GM19035 (cell line): ENCODE results near the gene STX8.

Source experiments
- ATAC-seq: cut with Tn5 transposase; IDR thresholded peaks from one replicate; pipeline ENCODE4 v1.9.1; 2021; ENCODE audit not compliant: unreplicated experiment

STX8 gene

DNA sequence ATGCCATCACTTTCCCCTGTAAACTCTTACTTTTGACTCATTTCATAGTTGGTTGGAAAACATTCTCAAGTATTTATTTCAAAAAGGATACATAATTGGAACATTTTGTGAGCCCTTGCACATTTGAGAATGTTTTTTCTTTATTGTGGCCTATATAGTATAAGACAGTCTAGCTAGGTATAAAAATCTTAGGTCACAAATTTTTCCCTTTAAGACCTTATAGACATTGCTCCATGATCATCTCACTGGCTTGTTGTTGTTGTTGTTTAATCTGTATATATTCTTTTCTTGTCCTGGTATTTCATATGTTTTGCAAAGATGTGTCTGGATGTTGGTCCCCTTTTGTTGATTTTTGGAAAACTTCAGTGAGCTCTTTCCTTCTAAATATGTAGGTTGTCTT lies 360.2 kb downstream of the STX8 start:
- ATAC-seq: no peak

DNA sequence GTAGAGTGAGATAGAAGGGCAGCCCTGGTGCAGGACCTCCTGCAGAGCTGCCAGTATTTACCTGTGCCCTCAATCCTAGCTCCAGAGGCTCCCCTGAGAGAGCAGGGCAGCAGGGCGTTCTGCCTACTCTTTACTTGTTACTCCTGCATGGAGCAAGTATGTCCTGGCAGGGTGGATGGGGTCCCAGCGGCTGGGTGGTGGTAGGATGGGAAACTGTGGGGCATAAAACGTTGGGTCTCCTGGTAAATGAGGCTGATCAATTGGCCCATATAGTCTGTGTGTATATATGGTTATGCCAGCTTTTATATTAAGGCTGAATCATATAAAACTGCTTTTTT lies 362.3 kb downstream of the STX8 start:
- no peak for ATAC-seq

DNA sequence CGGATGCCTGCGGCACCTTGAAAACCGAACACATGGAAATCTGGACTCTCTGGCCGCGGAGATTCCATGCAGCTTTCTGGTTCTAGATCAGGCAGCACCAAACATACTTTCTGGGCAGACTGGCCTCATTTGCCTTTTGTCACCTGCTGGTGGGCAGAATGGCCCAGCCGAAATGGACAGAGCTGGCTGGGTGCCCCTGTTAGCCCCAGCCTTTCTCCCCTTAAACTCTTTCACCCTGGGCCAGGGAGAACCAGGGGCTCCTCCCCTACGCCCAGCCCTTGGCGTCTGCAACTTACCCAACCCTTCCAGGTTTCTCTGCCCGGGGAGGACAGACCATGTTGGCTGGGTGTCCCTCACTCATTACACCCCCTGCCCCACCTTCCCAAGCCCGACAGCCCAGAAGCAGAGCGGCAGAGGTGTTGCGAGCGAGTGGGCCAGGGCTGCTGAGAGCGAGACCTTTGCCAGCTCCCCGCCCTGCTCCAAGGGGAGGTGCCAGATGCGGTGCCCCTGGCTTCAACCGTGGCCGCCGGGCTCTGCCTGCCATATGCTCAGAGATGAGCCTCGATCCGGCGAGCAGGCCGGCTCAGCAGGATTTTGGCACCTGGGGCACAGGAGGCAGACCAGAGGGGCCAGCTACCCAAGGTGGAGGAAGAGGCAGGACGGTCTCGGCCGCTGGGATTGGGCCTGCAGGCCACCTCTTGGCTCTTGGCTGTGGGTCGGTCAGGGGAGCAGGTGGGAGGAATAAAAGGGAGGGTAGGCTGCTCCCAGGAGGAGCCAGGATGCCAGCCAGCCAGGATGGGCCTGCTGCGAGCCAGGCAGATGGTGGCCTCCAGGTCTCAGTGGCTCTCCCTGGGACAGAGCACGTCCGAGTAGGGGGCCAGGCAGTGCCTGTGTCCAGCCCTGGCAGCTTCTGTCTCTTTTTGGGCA lies 363.0 kb downstream of the STX8 start:
- no peak for ATAC-seq

DNA sequence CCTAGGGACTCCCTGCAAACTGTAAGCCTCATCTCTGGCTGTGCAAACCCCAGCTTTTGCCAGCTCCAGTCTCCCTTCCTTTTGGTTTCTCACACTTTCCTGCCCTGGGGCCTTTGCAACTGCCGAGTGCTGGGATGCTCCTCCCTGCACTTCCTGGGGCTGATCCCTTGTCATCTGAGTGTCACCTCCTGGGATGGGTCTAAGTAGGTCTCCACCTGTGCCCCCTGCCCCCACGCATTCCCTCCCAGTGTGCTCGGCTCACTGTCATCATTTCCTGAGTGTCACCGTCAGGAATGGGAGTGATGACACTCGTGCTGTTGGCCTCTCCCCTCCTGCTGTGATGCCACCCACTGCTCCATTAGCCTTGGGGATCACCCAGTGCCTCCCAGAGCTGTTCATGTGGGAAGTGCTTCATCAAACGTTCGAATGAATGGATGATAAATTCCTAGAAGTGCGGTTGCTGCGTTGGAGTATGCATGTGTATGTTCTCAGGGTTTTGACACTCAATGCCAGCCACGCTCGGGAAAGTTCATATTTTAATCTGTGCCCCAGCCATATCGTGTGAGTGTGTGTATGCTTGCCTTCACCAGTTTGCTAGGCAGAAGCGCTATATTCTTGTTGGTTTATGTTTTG lies 364.4 kb downstream of the STX8 start:
- ATAC-seq: no peak

DNA sequence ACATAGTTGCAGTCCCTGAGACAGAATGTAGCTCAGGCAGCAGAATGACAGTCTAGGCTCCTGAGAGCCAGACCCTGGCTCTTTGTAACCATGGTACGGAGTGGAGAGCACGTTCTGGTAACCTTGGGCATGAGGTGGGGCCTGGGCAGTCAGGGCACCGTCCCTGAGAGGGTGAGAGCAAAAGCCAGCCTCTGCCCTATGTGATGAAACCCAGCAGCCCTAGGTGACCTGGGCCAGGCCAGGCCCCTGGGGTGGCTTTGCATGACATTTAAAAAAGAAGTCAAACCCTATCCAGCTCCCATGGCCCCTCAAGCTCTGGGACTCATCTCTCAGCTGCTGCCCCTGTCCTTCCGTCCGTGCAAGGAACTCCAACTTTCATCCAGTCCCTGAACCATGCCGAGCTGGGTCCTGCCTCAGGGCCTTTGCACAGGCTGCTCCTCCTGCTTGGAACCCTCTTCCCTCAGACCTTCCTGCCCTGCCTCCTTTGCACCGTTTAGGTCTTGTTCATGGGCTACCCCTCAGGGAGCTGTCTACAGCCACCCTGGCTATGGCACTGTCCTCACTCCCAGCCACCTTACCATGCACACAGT lies 365.7 kb downstream of the STX8 start:
- no peak for ATAC-seq

DNA sequence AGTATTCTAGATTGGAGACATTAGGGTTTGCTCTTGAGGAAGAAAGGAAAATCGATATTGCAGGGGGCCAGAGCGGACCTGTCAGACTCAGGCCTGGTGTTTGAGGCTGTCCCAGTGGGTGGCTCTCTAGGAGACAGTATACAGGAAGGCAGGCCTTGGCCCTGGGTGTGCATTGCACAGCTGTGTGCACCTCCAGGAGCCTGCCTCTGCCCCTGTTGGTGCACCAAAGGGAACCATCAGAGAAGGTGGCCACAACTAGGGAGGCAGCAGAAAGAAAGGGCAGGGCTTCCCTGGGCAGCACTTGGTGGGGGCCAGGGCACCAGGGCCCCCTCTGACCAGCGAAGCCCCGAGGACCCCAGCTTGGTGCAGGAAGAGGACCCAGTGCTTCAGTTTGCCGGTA lies 366.3 kb downstream of the STX8 start:
- ATAC-seq: no peak

DNA sequence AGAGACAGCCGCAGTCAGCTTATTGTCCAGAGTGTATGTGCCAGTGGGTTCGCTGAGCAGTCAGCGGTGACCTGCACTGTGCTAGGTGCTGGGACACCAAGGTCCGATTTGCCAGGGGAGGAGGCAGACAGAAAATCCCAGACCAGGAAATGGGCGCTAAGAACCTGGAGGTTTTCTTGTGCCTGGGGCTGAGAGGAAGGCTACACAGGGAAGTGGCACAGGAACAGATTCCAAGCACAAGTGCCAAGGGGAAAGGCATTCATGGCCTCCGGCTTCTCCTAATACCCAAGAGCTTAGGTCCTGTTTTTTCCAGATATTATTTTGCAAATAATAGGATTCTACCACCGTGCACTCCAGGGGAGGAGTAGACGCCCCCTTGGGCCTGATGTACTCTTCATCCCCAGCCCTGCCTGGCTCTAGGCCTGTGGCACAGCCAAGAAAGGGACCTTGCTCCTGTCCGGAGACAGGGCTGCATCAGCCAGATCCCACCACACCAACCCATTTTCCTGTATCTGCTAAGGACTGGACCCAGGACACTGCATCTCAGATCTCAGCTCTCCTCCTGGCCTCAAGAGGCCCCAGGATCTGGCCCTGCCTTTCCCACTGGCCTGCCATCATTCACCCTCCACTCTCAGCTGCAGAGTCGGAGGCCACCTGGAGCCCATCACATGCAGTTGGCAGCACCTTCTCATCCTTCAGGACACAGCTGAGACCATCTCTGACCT lies 367.1 kb downstream of the STX8 start:
- no peak for ATAC-seq

DNA sequence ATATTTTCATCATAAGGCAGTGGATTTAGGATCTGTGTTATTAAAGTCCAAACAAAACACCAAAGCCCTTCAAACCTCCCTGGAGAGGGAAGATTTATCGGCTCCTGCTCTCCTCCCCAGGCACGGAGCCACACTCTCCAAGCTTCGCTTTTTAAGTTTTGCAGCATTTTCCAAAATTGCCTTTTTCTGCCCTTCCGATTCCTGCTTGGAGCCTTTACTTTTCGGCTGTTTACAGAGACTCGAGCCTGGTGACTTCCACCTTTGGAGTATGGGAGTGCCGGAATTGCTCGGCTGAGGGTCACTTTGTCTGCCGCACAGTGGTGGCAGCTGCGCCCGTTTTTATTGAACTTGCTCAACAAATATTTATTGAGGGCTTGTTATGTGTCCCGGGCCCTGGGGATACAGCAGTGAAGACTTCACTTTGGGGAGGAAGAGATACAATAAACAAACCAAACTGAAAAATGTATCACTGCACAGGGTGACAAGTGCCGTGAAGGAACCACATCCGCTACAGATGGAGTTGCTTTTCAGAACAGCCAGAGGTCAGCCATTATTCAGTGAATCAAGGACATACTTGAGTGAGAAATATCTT lies 368.8 kb downstream of the STX8 start:
- ATAC-seq: no peak

DNA sequence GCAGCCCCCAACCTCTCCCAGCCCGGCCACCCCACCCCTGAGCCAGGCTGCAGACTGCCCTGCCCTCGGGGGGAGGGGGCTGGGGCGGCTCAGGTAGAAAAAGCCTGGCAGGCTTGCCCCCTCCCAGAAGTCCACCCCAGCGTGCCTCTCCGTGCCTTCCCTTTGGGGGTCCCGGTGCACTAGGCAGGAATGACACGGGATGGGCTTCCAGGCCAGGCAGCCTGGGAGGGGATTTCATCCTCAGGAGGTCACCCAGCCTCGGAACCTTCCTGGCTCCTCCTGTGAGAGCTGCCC lies 369.3 kb downstream of the STX8 start:
- no peak for ATAC-seq

DNA sequence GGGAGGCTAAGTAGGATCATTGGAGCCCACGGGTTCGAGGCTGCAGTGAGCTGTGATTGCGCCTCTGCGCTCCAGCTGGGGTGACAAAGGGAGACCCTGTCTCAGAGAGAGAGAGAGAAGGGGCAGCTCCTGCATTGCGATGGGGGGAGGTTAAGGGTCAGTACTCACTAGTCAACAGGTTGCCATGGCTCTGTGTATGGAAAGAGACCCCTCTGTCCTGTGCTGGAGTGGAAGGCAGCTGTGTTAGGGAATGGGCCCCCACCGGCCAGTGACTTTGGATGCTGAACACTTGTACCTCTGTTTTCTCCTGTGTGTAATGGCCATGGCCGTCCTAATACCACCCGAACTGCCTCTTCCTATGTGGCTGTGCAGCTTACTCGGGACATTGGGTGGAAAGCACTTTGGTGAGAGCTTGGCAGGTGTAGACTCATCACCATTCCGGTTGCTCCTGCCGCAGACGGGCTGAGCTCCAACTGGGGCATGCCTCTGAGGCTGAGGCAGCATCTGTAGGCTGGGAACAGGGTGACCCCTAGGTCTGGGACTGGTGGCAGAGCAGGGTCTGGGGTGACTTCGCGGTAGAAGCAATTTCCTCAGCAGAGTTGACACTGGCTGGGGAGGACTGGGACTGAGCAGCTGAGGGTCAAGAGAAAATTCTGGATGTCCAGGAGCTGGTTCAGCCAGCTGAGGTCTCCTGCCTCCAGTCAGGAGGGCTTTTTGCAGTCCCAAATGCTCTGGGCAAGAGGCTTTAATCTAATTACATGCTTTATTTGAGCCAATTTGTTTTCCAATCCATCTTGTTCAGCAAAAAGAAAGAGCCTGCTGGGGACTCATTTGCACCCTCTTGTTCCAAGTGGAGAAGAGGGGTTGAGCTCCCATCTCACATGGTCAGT lies 369.9 kb downstream of the STX8 start:
- no peak for ATAC-seq

DNA sequence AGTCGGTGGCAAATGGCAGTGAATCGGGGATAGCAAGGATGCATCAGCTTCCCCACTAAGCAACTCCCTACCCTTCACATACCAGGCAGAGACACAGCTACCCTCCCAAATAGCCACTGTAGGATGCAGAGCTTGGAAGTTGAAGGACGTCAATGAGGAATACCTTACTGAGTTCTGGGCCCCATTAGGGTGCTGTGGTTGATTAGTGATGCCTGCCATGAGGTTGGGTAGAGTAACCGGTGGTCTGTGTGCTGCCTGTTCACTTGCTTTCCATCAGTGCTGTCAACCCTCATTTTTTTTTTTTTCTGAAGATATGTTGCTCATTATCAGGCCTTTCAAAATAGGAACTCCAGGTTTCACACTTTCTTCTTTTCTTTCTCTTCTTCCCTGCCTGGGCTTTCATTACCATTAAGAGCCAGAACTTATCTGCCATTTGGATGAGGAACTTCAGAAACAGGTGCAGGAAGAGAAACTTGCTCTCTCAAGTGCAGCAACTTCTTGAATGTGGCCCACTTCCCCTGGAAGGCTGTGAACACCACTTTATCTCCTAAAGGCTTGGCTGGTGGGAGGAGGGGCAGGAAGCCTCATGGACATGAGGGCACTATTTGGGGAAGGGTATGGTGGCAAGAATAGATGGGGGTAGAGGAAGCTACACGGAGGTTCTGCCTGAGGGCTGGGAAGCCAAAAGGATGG lies 370.8 kb downstream of the STX8 start:
- no peak for ATAC-seq

DNA sequence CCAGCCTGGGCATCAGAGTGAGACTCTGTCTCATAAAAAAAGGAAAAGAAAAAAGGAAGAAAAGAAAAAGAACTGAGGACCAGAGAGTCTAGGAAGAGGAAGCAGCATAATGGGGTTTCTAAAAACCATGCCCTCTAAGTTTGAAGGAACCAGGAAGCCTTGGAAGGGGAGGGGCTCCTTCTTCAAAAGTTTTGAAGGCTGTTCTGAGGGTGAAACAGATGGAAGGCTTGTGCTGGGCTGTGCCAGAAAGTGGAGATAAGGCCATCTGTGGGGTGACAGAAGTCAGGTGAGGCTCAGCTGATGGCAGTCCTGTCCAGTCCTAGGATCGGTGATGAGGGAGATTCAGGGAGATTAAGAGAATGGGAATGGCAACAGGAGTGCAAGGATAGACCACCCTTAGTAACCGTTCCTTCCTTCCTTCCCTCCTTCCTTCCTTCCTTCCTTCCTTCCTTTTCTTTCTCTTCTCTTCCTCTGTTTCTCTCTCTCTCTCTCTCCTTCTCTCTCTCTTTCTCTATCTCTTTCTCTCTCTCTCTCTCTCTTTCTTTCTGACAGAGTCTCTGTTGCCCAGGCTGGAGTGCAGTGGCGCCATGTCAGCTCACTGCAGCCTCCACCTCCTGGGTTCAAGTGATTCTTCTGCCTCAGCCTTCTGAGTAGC lies 371.7 kb downstream of the STX8 start:
- ATAC-seq: no peak

DNA sequence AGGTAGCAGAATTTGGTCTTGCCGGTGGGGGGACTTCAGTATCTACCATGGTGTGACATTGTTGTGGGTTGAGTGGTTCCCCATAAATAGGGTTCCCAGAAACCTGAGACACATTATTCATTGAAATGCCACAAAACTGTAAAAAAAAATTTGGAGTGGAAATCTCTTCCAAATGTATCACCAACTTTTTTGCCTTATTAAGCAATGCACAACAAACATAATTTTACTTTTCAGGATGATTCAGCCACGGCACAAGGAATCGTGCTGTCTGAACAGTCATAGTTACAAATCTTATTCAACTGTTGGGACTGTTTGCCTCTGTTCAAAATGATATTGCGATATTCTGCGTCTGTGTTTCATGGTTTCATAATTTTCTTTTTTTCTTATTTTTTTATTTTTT lies 373.1 kb downstream of the STX8 start:
- ATAC-seq: no peak

DNA sequence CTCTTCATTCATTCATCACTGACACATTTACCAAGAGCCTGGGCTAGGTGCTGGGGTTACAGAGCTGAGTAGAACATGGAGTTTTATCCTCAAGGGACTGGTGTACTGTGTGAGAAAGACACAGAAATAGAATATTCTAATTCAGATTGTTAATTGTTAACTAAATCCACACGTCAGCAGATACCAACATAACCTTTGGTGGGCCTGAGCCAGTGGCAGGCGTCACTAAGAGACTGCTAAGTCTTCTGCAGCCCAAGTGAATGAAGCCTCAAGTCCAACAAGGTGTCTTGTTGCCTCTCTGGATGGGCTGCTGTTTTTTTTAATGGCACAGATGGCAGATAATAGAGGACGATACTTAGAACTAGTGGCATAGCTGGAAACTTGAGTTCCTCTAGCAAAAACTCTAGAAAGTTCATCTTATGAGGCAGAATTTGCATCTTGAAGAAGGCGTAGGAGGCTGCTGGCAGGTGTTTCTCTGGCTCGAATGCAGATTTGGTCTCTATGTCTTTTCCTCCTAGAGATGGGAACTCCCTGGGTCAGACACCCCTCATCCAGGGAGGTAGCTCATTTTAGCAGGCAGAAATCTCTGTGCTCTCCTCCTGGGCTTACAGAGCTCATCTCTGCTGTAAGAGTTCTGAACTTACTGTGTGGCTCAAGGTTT lies 374.8 kb downstream of the STX8 start:
- no peak for ATAC-seq
